GM19455 (cell line): ENCODE data around the gene KCNAB3.

ENCODE experiments used
- ATAC-seq: cut with Tn5 transposase; IDR thresholded peaks from one replicate; pipeline ENCODE4 v1.9.1; 2021; ENCODE audit not compliant: unreplicated experiment

The KCNAB3 gene

DNA sequence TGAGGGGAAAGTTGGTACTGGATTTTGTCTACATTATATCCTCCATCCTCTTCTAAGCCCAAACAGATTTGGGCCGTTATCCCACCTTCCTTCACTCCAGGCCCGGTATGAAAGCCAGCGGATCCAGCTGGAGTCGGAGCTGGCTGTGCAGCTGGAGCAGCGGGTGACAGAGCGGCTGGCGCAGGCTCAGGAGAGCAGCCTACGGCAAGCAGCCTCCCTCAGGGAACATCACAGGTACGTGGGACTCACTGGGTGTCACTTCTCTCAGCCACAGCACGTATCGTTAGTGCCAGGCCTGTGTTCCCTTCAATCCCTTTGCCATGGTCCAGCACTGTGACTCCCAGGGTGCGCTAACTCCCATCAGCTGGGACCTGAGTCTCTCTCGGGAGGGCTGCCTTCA lies 13.6 kb upstream of the KCNAB3 start:
- ATAC-seq, result no peak

DNA sequence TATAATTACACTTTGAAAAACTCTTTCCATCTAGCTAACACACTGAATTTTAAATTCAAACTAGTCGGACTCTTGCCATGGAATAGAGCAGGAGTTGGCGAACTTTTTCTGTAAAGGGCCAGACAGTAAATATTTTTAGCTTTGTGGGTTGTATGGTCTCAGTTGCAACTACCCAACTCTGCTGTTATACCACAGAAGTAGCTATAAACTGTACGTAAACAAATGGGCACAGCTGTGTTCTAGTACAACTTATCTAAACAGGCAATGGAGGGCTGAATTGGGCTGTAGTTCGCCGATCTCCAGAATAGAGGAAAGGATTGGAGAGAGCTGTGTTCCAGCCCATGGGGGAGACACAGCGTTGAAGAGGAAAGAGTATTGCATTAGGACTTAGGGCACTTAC lies 11.1 kb upstream of the KCNAB3 start:
- ATAC-seq, result no peak

DNA sequence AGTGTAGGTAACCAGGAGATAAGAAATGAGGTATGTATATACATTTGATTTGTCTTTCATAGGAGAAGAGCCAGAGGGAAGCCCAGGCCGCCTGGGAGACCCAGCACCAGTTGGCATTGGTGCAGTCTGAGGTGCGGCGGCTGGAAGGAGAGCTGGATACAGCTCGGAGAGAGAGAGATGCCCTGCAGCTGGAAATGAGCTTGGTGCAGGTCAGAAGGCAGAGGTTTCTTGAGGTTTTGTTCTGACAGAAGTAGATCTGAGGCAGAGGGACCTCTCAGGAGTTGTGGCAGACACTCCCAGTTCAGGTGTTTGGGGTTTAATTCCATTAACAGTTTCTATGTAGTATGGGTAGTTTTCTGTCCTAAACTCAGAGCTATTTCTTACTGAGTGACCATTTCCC lies 10.4 kb upstream of the KCNAB3 start:
- ATAC-seq, result no peak

- ATAC-seq, result no peak
Observed at GRCh38 chr17:7935859-7936258, 6.2 kb upstream of the KCNAB3 start.

- ATAC-seq, result no peak
Observed at GRCh38 chr17:7932949-7933348, 3.3 kb upstream of the KCNAB3 start.

GRCh38 chr17:7932483-7932891 lies 2.8 kb upstream of the KCNAB3 start:
- ATAC-seq, result peak; percentile 7

DNA sequence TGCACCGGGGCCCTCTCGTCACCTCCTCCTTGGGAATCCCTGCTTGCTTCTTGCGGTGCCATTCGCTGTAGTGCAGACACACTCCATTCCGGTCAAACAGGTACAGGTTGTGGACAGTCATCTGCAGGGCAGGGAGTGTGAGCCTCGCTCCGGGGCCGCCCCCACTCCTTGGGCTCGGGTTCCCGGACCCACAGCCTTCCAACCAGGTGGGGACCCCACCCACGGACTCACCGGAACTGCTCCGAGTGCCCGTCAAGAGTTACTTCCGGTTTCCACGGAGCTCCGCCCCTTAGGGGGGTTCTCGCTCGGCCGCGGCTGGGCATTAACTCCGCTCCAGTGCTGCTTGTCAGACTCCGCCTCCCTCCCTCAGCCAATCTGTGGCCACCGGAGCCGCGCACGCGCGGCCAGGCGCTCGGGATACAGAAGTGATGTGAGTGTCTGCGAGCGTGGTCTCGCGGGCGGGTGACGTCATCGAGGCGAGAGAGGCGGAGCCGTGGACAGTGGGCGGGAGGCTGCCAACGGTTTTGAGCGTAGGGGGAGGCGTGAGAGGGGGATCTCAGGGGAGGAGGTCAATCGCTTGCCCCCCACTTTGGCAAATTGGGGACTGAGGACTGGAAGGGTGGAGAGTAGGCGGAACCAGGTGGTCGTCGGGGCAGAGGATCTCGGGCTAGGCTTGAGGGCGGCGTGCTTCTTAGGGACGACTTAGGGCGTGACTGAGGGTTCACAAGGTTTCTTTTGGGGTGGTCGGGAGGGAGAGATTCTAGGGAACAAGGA lies 2.2 kb upstream of the KCNAB3 start, which contains the start of the genes CNTROB and TRAPPC1:
CNTROB (plus strand) TSS at position 498 of the 774 bp plus-strand sequence. CDS start 874 bp downstream, outside the sequence.
TRAPPC1 (minus strand) TSS at position 238 of the 774 bp plus-strand sequence; CDS start at position 121, 117 bp downstream.
- peak; percentile 90 for ATAC-seq

- no peak for ATAC-seq
Observed at GRCh38 chr17:7930841-7931631, 1.4 kb upstream of the KCNAB3 start.

GRCh38 chr17:7927596-7927995 lies 2.1 kb downstream of the KCNAB3 start:
- ATAC-seq, result no peak

- ATAC-seq, result no peak
Observed at GRCh38 chr17:7922845-7923628, 6.6 kb downstream of the KCNAB3 start.

- ATAC-seq, result no peak
Observed at GRCh38 chr17:7922269-7922844, 7.3 kb downstream of the KCNAB3 start.

DNA sequence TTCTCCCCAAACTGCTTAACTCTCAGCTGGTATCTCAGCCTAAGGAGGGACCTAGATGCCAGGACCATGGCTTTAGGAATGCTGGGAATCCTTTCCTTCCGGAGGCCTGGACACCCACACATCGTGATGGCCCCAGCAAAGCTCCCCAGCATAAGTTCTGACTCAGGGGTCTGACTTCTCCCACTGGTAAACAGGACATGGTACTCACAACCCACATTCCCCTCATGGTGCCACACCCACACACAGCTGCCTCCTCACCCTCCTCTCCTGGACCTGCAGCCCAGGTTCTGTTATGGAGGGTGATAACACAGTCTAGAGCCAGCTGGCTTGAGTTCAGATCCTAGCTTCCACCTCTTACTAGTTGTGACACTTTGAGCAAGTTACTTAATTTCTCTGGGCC lies 12.8 kb downstream of the KCNAB3 start:
- no peak for ATAC-seq

GRCh38 chr17:7916385-7916682 lies 13.3 kb downstream of the KCNAB3 start:
- ATAC-seq, result no peak

GRCh38 chr17:7915611-7916384 lies 13.9 kb downstream of the KCNAB3 start, which contains the start of gene RNF227:
TSS of gene RNF227 (minus strand) at chr17:7916289. CDS start at chr17:7916195, 94 bp downstream.
- ATAC-seq, result peak; percentile 67

GRCh38 chr17:7915179-7915610 lies 14.5 kb downstream of the KCNAB3 start:
- peak; percentile 18 for ATAC-seq

- no peak for ATAC-seq
Observed at GRCh38 chr17:7912927-7913524, 16.6 kb downstream of the KCNAB3 start.

DNA sequence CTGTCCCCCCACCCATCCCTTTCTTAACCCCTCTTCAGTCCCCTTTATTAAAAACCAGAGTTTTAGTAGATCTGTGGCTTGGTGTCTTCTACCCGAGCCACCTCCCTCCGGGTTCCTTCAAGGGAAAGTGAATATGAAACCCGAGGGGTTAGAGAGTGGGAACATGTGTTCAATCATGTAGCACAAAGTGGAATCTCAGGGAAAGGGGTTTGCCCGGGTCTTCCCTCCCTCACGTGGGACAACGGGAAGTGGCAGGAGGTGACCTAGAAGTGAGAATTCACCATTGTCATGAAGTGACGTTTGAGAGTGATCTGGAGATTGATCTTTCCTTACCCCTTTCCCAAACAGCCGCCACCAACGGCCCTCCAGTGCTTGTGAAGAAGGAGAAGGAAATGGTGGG lies 18.5 kb downstream of the KCNAB3 start:
- ATAC-seq, result no peak

- no peak for ATAC-seq
Observed at GRCh38 chr17:7910711-7911110, 18.9 kb downstream of the KCNAB3 start.

DNA sequence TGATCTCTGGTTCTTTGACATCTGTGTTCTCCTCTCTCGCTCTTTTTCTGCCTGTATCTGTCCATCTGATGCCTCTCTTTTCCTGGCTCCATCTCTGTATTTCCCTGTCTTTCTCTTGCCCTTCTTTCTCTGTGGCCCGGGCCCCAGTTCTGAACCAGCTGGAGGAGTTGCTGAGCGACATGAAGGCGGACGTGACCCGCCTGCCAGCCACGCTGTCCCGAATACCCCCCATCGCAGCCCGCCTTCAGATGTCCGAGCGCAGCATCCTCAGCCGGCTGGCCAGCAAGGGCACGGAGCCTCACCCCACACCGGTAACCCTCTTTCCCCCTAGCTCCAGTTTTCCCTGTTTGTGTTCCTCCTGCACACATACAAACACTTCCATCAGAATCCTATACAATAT lies 19.4 kb downstream of the KCNAB3 start:
- ATAC-seq, result no peak

GRCh38 chr17:7909089-7909488 lies 20.6 kb downstream of the KCNAB3 start:
- ATAC-seq, result no peak
